GM18519 (cell line): ENCODE results near the gene PYGO2.
A peak's percentile ranks its signal among the peaks of the same experiment; 100 is the strongest.
"Not testable (repeated sequence)": the region's sequence is repeated elsewhere in the genome, so short reads cannot be mapped to it uniquely, and the experiment has no call there.

Source experiments
- ATAC-seq: cut with Tn5 transposase; IDR thresholded peaks from one replicate; pipeline ENCODE4 v1.9.1; 2021; ENCODE audit warnings: mild to moderate bottlenecking, moderate library complexity; ENCODE audit not compliant: unreplicated experiment, low FRiP score

PYGO2 gene

DNA sequence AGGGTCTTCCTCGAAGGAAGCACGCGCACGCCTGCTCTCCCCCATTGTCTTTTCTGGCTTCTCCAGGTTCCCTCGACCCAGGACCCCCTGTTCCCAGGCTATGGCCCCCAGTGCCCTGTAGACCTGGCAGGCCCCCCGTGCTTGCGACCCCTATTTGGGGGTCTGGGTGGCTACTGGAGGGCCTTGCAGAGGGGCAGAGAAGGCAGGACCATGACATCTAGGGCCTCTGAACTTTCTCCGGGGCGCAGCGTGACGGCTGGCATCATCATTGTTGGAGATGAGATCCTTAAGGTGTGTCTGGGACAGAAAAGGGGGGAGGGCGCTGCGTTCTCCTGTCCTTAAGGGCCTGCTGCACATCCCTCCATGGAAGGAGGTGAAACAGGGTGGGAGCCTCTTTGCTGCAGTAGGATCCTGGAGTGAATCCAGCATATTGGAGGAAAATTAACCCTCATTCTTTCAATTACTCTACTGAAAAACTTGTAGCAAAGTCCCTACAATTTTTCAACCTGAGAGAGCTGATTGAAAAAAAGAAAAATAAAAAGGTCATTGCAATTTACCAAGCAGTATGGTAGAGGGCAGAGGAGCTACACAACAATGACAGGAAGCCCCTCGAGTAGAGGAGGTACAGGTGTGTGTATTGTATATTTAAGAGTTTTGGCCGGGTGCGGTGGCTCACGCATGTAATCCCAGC lies 22.3 kb upstream of the PYGO2 start:
- ATAC-seq: no peak

DNA sequence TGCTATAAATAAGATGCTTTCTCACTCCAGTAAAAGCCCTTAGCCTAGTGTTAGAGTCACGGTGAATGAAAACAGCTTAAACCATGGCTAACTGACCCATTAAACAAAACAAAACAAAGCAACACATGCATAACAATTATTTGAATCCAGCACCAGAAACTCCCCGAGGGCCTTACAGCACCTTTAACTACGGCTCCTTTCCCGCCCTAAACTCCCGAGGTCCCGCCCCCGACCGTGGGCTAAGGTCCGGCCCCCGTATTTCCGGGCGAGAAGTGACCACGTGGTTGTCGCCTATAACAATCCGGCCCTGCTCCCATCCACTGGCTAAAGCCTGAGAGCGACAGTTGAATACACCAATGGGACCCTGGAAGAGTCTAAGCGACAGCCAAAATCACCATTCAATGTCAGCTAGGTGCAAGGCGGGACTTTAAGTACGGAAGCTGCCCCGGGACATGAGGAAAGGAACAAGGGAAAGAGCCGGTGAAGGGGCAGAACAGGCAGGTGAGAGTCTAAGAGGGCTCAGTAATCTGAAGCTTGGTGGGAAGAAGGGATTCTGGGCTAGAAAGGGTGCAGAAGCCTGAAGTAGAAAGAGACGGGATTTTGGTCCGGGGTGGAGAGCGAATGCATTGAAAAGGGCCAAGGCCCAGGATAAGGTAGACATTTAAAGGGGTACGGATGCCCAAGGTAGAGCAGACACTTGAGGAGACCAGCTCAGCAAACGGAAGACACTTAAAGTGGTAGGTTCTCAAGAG lies 21.5 kb upstream of the PYGO2 start, which contains the start of gene FLAD1:
TSS of gene FLAD1 (plus strand) at position 448 of the 752 bp plus-strand sequence. CDS start 351 bp downstream, outside the sequence.
- peak; percentile 92 for ATAC-seq

DNA sequence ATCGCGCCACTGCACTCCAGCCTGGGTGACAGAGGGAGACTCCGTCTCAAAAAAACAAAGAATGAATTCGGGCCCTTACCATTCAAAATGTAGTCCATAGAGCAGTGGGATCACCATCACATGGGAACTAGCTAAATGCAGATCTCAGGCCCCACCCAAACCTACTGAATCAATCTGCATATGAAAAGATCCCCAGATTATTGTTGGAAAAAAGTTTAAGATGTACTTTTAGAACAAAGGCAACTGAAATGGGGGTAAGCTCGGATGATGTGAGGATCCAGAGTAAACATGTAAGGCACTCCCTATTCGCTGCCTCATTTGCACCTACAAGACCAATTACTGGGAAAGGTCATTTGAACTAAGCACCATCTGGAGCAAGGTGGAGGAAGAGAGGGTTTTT lies 20.8 kb upstream of the PYGO2 start:
- ATAC-seq: no peak

DNA sequence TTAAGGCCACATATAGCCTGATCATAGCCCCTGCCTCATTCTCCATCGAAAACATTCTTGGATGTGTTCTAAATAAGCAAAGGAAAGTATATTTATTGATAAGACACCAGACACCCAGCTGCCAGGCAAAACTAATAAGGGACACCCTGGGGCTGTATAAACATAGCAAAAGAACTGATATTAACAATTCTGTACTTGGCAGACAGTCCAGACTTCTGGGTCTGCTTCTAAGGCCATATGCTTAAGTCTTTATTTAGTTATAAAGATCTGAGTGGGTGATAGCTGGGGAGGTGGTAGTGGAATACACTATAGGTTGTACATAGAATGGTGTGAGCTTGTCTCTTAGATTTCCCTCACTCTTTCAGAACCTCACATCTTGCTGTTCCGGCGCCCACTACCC lies 16.8 kb upstream of the PYGO2 start:
- no peak for ATAC-seq

DNA sequence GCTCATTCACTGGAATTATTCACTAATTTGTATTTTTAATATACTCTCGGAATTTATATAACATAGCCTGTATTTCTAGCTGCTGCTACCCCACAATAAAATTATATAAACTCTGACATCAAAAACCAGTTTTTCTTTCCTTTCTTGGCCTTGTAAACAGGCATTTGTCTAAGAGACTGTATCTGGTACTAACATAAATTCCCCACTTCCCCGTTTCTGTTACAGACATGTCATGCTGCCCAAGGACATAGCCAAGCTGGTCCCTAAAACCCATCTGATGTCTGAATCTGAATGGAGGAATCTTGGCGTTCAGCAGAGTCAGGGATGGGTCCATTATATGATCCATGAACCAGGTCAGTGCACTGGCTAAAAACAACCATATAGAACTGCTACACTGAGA lies 16.2 kb upstream of the PYGO2 start:
- ATAC-seq: not testable (repeated sequence)

DNA sequence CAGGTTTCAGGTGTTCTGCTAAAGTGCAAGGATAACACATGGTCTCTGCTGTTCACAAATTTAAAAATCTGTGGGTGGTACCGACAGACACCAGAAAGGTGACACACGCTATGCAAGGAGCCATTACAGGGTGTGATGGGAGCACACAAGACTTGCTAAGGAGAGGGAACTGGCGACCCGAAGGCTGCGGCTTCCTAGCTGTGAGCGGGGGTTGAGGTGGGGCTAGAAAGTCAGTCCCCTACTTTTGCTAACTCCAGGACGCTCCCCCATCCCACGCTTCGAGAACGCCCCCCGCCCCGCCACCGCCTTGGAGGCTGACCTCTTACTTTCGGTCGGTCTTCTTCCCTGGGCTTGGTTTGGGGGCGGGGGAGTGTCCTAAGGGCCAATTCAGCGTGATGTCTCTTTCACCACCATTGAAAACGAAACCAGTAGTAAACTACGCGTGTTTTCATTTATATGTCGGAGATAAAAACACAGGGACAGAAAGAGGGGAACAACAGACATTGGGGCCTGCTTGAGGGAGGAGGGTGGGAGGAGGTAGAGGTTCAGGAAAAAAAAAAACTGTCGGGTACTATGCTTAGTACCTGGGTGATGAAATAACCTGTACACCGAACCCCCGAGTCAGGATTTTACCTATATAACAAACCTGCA lies 14.0 kb upstream of the PYGO2 start:
- no peak for ATAC-seq

DNA sequence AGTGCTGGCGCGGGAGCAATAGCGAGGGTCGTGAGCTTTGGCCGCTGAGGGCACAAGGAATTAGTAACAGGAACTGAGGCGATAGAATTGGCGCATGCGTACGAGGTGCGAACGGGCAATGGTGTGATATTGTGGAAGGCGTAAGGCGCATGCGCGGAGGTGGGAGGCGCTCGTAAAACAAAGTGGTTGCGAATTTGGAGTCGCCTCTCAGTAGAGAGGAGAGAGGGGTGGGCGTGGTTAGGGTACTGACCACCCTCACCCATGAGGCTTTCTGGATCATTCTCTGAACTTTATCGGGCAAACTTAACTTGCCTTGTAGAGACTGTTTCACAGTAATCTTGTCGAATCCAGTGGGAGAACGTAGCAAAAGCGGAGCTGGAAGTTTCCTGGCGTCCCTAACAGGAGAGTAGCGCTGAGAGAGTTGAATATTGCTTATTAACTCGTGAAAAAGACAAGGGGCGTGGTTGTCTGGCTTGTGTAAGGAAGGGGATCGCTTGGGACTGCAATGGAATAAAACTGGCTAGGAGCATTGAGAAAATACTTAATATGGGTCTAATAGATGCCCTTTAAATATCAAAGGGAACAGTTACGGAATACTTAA lies 13.3 kb upstream of the PYGO2 start:
- ATAC-seq: peak; percentile 26

DNA sequence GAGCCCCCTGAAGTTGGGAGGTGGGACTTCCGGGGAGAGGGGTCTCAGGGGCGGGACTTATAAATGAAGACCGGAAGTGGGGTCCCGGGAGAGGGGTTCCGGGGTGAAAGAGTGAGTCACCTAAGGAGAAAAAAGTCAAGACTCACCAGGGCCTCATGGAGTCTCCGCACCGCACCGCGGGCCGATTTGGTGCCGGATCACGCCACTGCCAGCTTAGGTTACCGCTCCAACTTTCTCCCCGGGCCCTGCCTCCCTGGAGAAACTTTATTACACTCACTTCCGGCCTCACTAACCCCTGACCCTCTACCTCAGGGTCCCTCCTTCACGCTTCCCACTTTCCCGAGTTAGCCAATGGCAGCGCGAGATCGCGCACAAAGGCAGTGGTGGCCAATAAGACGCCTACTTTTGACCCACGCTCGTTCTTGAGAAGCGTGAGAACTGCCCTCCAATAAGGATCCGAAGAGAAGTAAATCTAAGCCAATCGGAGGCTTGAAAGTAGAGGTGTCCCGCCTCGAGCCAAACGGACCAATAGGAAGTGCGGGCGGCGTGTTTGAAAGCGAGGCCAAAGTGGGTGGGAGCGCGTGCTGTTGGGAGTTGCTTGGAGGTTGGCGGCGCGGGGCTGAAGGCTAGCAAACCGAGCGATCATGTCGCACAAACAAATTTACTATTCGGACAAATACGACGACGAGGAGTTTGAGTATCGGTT lies 12.7 kb upstream of the PYGO2 start, which contains the start of gene CKS1B:
TSS of gene CKS1B (plus strand) at position 580 of the 706 bp plus-strand sequence. CDS start at position 645, 65 bp downstream.
- ATAC-seq: peak; percentile 75

DNA sequence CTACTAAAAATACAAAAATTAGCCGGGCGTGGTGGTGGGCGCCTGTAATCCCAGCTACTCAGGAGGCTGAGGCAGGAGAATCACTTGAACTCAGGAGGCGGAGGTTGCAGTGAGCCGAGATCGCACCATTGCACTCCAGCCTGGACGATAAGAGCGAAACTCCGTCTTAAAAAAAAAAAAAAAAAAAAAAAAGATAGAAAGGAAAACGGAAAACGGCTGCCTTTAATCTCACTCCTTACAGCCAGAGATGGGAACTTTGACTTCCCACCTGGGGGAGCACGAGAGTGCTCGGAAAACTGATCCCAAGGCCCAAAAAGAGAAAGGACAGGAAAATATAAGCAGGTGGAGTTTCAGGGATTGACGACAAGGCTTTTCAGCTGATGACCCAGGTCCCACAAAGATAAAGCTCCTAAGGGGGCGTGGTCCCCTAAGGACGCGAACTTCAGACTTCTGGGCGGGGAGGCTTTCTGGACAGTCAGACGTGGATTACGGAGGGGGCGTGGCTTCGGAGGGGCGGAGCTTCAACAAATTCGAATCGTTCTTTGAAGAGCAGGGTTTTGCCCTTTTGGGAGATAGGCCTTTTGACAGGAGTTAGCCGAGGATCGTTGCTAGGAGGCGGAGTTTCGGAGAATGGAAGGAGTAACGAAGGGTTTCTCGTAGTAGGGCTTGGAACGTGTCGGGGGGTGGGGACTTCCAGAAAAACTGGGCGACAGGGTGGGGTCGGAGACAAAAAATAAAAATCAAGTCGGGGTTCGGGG lies 11.9 kb upstream of the PYGO2 start:
- no peak for ATAC-seq

DNA sequence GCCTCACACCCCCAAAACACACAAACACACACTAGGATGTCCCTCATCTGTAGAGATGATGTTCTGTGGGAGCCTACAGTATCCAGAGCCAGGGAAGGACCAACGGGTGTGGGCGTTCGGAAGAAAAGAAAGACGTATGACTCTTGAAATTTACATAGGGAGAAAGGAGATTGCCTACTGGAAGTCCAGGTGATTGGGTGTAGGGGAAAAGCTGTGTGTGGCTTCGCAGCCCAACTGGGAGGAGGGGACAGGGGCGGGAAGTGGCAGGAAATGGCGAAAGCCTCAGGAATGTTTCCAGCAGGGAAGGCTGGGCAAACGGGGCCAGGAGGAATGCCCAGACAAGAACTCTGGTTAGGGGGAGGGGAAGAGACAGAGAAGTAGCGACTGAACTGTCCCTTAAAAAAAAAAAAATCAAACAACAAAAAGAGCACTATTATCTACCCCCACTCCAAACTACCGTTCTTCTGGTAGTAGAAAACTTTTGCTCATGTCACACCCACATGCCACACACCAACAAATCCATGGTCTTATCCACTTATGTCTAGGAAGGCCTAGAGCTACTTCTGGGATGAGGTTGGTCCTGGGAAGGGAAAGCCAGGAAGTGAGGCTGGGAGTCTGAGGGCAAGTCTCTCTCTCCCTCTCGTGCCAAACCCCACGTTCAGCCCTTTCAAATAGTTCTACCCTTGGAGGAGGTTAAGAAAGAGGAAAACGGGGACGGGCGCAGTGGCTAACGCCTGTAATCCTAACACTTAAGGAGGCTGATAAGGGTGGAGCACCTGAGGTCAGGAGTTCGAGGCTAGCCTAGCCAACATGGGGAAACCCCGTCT lies 11.1 kb upstream of the PYGO2 start:
- ATAC-seq: no peak

DNA sequence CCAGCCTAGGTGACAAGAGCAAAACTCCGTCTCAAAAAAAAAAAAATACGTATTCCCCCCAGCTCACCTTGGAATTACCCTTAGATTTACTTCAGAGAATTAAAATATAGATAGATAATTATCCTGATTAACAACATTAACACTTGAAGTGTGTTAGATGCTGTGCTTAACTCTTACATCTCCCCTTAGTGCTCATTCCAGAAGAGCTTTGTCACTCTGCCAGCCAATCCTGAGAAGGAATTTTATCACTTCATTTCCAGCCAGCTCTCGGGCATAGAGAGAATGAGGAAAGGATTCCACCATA lies 10.6 kb upstream of the PYGO2 start:
- no peak for ATAC-seq

DNA sequence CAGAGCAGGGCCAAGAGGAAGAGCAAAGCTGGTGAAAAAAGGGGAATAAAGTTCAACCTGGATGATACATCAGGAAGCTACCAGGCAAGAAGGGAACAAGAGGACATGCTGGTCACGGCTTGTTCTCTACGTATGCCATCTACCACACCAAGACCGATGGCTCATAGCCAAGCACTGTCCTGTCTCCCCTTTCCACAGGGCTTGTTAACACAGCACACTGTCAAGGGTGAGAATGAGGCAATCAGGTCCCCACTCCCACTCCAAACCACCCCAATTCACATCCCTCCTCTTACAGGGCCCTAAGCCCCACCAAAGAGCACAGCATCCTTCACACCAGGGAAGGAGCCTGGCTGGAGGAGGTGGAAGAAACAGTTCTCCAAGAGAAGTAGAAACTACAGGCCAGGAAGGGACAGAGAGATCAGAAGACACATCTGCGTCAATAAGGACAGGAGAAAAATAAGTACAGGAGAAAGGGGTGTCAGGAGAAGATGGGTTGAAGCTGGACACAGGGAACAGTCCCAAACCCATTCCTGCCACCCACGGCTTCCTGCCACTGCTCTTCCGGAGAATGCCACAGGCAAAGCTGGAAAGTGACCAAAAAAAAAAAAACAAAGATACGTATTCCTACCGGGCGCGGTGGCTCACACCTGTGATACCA lies 9.9 kb upstream of the PYGO2 start:
- no peak for ATAC-seq

DNA sequence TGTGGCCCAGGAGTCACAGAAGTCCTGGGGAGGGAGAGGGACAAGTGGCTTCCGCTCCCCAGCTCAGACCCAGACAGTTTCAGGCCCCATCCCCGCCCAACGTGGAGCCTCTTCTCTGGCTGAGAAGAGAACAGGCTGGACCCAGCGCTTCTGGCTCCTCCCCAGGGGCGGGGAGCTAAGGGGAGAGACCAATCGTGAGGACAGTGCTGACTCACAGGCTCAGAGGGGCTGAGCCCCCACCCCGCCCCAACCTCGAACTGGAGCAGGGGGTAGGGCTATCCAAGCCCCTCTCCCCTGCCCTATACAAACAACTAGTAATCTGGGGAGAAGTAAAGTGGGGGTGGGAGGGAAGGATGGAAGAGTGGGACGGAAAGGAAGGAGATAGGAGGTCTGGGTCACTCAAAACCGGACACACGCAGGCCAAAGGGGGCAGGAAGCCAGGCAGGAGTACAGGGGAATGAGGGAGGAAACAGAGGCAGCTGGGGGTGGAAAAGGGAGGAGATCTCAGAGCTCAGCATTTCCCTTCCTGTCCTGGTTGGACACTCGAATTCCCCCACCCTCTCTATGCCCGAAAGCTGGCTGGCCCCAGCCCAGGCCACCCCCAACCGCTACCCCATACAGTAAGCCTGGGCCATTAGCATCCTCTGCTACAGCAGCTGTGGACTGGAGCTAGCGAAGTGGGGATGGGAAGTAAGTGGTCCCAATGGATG lies 9.2 kb upstream of the PYGO2 start, which contains the start of gene SHC1:
TSS of gene SHC1 (minus strand) at position 117 of the 710 bp plus-strand sequence. CDS start 221 bp downstream, outside the sequence.
- no peak for ATAC-seq

DNA sequence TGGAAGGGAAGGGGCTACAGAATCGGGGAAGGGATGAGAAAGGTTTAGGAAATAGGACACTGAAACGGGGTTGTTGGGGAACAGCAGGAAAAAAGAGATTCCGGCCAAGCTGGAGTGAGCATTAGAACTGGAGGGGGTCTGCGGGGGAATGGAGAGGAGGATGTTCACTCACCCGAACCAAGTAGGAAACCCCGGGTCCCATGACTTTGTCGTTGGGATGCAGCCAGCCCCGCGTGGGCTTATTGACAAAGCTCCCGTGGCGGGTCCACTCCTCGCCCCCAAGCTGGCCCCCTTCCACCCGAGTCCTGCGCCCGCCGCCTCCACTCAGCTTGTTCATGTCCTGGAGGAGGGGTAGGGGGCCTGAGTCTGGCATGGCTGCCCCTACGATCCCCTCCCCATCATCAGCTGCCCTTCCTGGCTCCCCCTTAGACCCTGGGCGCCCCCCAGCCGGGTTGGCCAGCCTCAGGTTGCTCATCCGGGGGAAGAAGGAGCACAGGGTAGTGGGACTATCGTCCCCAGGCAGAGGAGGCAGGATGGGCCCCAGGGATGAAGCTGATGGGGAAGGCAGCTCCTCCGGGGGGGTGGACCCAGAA lies 8.4 kb upstream of the PYGO2 start:
- no peak for ATAC-seq

DNA sequence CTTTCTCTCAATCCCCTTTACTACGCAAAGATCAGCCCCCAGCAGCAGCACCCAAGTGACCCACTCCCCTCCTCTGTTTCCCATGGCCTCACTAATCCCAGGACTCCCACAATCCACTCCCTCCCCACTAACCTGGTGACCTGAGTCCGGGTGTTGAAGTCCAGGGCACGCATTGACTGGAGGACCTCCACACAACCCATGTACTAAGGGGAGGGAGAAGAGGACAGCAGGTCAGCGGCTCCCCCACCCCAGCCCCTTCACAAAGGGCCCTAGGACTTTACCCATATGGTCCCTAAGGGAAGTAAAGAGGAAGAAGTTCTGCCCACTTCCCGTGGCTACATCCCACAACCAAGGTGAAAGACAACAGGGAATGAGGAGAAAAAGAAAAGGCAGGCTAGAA lies 7.7 kb upstream of the PYGO2 start:
- no peak for ATAC-seq

DNA sequence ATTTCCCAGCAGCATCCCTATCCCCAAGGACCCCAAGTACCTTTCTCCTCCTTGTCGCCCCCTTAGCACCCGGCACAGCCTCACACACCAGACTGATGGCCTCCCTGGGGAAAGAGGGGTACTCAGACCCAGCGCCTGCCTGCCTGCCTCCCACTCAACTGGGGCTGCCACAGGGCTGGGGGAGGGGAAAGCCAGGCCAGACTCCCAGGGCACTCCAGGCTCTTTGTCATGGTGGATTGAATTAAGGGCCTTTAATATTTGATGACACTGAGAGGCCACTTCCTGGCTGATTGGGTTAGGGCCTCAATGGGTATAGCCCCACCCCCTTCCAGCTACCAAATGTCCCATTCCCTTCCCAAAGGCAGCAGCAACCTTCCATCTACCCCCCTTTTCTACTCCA lies 7.1 kb upstream of the PYGO2 start:
- no peak for ATAC-seq

DNA sequence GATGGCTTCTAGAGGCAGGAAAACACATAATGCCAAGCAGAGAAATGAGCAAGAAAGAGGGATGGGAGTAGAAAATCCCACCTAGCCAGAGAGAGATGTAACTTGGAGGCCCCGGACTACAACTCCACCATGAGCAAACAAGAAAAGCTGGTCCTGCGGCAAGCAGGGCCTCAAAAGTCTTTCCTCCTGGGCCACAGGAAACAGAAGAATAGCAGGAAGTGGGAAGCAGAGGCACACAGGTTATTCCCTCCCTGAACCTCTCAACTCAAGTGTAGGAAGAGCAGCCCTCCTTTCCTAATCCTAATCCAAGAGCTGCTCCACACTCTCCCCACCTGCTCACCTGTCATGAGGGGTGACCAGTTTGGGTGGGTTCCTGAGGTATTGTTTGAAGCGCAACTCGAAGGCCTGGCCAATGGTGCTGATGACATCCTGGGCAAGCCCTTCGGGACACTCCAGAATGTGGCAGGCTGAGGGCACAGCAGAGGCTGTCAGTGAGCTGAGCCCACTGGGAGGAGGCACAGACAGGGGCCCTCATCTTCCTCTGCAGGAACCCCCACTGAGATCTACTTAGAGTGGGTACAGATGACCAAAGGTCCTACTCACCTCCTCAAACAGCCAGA lies 5.9 kb upstream of the PYGO2 start:
- no peak for ATAC-seq
